Gastrocnemius medialis (tissue), 4 donors: ENCODE results near the gene GOLGA8S.

Source experiments
- POLR2A ChIP-seq, 2 donors: fragments of 450-650 bp; IDR thresholded peaks; one replicate each; pipeline ENCODE4 v1.6.1; 2017; ENCODE audit warnings: antibody characterized with exemption in 2 of 2, mild to moderate bottlenecking in 2 of 2, moderate library complexity in 2 of 2
- TF ChIP-seq, protein P1 (sequence below), 5 experiments: fragments of 450-650 bp in 3 of 5; fragments of 200-600 bp in 2 of 5; sonication (generic) in 2 of 5; IDR thresholded peaks in 4 of 5; conservative IDR thresholded peaks in 1 of 5; 1 replicate in 4 of 5; 2 replicates in 1 of 5; pipeline ENCODE4 v1.5.1; 2016 to 2019; ENCODE audit warnings: antibody characterized with exemption in 5 of 5, mild to moderate bottlenecking in 3 of 5, moderate library complexity in 3 of 5

DNA sequence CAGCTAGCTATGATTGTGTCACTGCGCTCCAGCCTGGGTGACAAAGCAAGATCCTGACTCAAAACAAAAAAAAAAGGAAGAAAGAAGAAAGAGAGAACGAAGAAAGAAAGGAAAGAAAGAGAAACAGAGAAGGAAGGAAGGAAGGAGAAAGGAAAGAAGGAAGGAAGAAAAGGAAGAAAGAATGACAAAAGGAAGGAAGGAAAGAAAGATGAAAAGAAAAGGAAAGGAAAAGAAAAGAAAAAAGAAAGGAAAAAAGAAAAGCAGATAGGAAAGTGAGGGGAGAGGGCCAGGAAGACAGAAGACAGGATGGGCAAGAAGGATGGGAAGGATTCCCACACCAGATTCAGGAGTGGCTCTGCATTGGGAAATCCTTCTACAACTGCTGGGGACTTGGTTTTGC, 47.6 kb downstream of the GOLGA8S start:
- TF ChIP-seq, protein P1, sequence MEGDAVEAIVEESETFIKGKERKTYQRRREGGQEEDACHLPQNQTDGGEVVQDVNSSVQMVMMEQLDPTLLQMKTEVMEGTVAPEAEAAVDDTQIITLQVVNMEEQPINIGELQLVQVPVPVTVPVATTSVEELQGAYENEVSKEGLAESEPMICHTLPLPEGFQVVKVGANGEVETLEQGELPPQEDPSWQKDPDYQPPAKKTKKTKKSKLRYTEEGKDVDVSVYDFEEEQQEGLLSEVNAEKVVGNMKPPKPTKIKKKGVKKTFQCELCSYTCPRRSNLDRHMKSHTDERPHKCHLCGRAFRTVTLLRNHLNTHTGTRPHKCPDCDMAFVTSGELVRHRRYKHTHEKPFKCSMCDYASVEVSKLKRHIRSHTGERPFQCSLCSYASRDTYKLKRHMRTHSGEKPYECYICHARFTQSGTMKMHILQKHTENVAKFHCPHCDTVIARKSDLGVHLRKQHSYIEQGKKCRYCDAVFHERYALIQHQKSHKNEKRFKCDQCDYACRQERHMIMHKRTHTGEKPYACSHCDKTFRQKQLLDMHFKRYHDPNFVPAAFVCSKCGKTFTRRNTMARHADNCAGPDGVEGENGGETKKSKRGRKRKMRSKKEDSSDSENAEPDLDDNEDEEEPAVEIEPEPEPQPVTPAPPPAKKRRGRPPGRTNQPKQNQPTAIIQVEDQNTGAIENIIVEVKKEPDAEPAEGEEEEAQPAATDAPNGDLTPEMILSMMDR (IDR thresholded peaks at IDR 0.05 in 4 of 5, conservative IDR thresholded peaks at IDR 0.05 in 1 of 5) = no peak
- TF ChIP-seq POLR2A (IDR thresholded peaks at IDR 0.05) = no peak
